ENCODE results near the gene CHST15.

The CHST15 gene

GRCh38 chr10:124092860-124093773 is at the start of gene CHST15:
CHST15 (minus strand) TSS chr10:124093598; CDS start chr10:124046212, 47,386 bp downstream.
- DNase-seq (ENCODE audit: low read depth, low spot score), result peak; percentile 93

- DNase-seq (ENCODE audit: low read depth, low spot score), result no peak
These were observed 49.6 kb upstream of the CHST15 start for GRCh38 chr10:124142960-124143359.

- no peak for DNase-seq (ENCODE audit: low read depth, low spot score)
These were observed 48.8 kb upstream of the CHST15 start for GRCh38 chr10:124142006-124142739.

GRCh38 chr10:124138883-124139348 is 45.5 kb upstream of the CHST15 start:
- no peak for DNase-seq (ENCODE audit: low read depth, low spot score)

GRCh38 chr10:124138195-124138882 is 44.9 kb upstream of the CHST15 start:
- no peak for DNase-seq (ENCODE audit: low read depth, low spot score)

GRCh38 chr10:124134251-124134893 is 41.0 kb upstream of the CHST15 start:
- no peak for DNase-seq (ENCODE audit: low read depth, low spot score)

- DNase-seq (ENCODE audit: low read depth, low spot score), result no peak
These were observed 39.5 kb upstream of the CHST15 start for GRCh38 chr10:124132876-124133275.

GRCh38 chr10:124132306-124132705 is 38.9 kb upstream of the CHST15 start:
- DNase-seq (ENCODE audit: low read depth, low spot score), result no peak

GRCh38 chr10:124131172-124131571 is 37.8 kb upstream of the CHST15 start:
- no peak for DNase-seq (ENCODE audit: low read depth, low spot score)

- DNase-seq (ENCODE audit: low read depth, low spot score), result no peak
These were observed 37.0 kb upstream of the CHST15 start for GRCh38 chr10:124130198-124130900.

- no peak for DNase-seq (ENCODE audit: low read depth, low spot score)
These were observed 36.1 kb upstream of the CHST15 start for GRCh38 chr10:124129471-124129870.

GRCh38 chr10:124128811-124129145 is 35.4 kb upstream of the CHST15 start:
- no peak for DNase-seq (ENCODE audit: low read depth, low spot score)

- DNase-seq (ENCODE audit: low read depth, low spot score), result no peak
These were observed 34.8 kb upstream of the CHST15 start for GRCh38 chr10:124127965-124128810.

GRCh38 chr10:124127563-124127962 is 34.2 kb upstream of the CHST15 start:
- no peak for DNase-seq (ENCODE audit: low read depth, low spot score)

- DNase-seq (ENCODE audit: low read depth, low spot score), result no peak
These were observed 33.6 kb upstream of the CHST15 start for GRCh38 chr10:124126983-124127385.

- no peak for DNase-seq (ENCODE audit: low read depth, low spot score)
These were observed 33.0 kb upstream of the CHST15 start for GRCh38 chr10:124126145-124126982.

- DNase-seq (ENCODE audit: low read depth, low spot score), result no peak
These were observed 32.1 kb upstream of the CHST15 start for GRCh38 chr10:124125305-124126116.

- DNase-seq (ENCODE audit: low read depth, low spot score), result no peak
These were observed 31.4 kb upstream of the CHST15 start for GRCh38 chr10:124124769-124125161.

Data from ELF-1 (cell line).